ENCODE measurements around the gene ELAC2.

Gene ELAC2

DNA sequence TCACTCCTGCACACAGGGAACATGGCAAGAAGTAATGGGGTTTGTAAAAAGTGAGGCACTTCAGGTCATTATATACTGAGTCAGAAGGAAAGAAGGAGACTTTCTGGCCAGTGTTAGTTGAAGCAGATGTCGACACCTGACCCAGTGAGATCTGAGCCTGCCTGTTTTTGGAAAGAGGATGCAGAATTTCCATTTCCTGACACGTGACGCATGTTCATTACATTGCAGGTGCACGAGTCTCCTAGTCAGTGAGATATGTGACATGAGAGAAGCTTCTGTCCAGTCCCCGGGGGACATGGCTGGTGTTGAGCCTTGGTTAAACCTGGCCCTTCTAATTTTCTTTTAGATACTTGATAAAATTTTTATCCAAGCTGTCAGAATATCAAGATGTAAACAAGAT, 62.3 kb downstream of the ELAC2 start:
- DNase-seq (ENCODE audit: low read depth in 2 of 2), result no peak

DNA sequence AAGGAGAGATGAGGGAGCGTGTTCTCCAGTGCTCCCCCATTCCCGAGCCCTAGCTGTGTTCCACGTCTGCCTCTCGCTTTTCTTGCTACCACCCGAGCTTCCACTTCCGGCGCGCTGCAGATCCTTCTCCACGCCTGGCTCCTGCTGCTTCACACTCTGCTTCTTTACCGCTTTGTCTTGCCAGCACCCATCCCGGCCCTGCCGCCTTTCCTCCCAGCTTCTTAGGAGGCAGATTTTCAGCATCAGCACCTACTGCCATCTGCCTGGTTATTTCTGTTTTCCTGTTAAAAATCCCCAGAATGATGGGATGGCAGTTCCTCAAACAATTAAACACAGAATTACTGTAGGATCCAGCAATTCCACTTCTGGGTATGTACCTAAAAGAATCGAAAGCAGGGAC, 64.7 kb downstream of the ELAC2 start:
- DNase-seq (ENCODE audit: low read depth in 2 of 2), result no peak

DNA sequence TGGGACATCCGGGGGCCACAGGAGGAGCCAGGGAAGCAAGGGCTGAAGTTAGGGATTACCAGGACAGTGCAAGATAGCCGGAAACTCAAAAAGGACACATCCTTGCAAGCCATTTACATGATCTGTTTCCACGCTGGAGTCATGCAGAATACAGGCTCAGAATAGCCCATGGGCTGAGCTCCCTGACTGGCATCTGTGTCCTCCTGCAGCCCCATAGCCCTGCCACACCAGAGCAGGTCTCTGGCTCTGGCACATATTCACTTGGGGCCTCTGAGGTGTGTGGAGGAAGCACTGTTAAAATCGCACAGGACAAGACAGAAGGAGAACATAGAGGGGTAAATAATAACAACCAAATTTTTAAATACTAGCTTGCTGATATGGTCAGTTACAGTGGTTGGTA, 65.8 kb downstream of the ELAC2 start:
- no peak for DNase-seq (ENCODE audit: low read depth in 2 of 2)

DNA sequence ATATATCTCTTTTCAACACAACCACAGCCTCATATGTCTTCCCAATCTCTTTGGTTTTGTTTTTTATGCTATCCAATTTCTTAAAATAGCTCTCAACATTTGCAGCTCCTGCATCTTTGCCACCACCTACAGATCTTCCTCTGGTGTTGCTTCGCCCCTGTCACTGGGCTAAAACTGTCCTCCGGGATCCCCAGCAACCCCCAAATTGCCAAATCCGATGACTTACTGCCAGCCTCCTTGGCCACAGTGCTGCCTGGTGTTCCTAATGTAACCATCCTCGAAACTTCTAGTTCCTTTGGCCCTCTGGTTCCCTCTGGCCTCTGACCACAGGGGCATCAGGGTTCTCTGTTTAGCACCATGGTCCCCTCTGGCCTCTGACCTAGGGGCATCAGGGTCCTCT, 70.8 kb downstream of the ELAC2 start:
- no peak for DNase-seq (ENCODE audit: low read depth in 2 of 2)

Measured in stimulated activated CD8-positive, alpha-beta memory T cell treated with anti-CD3 and anti-CD28 coated beads, Interleukin-15, amount 100 ng/mL, for 4 hours (primary cell).